Testis (tissue), 2 donors: ENCODE results near the gene NAPSA.

Experiments used
- CTCF ChIP-seq, 3 experiments: fragments of 450-650 bp in 2 of 3; fragments of 200-600 bp in 1 of 3; sonication (generic) in 1 of 3; IDR thresholded peaks; one replicate each; pipeline ENCODE4 v1.5.1; 2016 to 2019; ENCODE audit warnings: antibody characterized with exemption in 3 of 3, mild to moderate bottlenecking in 2 of 3, moderate library complexity in 1 of 3
- POLR2A ChIP-seq: fragments of 450-650 bp; IDR thresholded peaks from one replicate; pipeline ENCODE4 v1.6.1; 2017; ENCODE audit warnings: antibody characterized with exemption, mild to moderate bottlenecking, moderate library complexity

DNA sequence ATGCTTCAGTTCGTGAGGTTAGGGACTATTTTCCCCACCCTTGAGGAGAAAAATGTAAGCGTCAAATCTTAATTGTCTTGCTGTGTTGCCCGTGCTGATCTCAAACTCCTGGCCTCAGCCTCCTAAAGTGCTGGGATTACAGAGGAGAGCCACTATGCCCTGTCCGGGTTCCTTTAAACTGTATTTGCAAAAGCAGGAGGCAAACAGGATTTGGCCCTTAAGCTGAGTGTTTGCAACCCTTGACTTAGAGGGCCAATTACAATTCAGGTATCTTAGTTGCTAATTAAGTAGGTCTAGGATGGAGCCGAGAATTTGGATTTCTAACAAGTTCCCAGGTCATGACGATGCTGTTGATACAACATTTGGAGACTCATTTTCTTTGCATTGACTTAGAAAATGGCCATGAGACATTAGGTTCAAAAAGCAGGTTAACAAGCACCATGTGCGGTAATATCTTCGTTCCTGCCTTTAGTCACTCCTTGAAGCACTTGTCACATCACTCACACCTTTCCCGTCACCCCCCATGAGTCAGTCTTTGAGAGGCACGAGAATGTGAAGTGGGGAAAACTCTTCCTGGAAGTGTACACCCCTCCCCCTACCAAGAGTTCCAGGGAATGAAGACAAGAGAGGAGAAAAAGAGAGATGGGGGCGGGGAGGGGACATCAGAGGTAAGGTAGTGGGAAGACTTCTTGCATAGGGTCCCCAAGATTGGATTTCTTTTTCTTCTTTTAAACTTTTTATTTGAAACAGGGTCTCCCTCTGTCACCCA is 2.6 kb downstream of the NAPSA start:
- TF ChIP-seq CTCF (IDR thresholded peaks at IDR 0.05) (no peak), POLR2A (no peak)
